ENCODE data around the gene SOHLH2. TPM values are rescaled to one million over a fixed set of nuclear protein-coding genes. Genes with fewer than 3 reads are reported as not detected.

SOHLH2 gene
- total RNA-seq, 1 experiment from 2014 or later = not detected

- Mint-ChIP-seq H3K27ac (ENCODE audit: unreplicated experiment) (no peak overlapping the region), H3K4me3 (ENCODE audit: low read depth, unreplicated experiment) (no peak overlapping the region), H3K9me3 (ENCODE audit: low read depth, unreplicated experiment) (no peaks in the 10 kb centered on the region), H3K36me3 (ENCODE audit: insufficient read depth, unreplicated experiment) (no peaks in the 10 kb centered on the region), H3K4me1 (ENCODE audit: low read depth, unreplicated experiment) (no peaks in the 10 kb centered on the region), H3K27me3 (ENCODE audit: unreplicated experiment) (peaks cover 62% of the 10 kb centered on the region)
- no peak for TF ChIP-seq CTCF (IDR thresholded peaks at IDR 0.05; ENCODE audit: unreplicated experiment)
- no peak for DNase-seq
- CTCF ChIA-PET = no interaction called here
- no TSS peak for BruUV-seq (replicated peaks)
- intact Hi-C loops (cut with micrococcal nuclease; ENCODE audit: unreplicated experiment) = no loop called here
Observed at GRCh38 chr13:36190771-36191170, 23.6 kb downstream of the SOHLH2 start.

- Mint-ChIP-seq H3K4me1 (ENCODE audit: low read depth, unreplicated experiment) (no peaks in the 10 kb centered on the region), H3K27ac (ENCODE audit: unreplicated experiment) (no peak overlapping the region), H3K9me3 (ENCODE audit: low read depth, unreplicated experiment) (no peaks in the 10 kb centered on the region), H3K36me3 (ENCODE audit: insufficient read depth, unreplicated experiment) (no peaks in the 10 kb centered on the region), H3K27me3 (ENCODE audit: unreplicated experiment) (peaks cover 53% of the 10 kb centered on the region), H3K4me3 (ENCODE audit: low read depth, unreplicated experiment) (no peak overlapping the region)
- CTCF ChIA-PET = no interaction called here
- no TSS peak for BruUV-seq (replicated peaks)
- no peak for TF ChIP-seq CTCF (IDR thresholded peaks at IDR 0.05; ENCODE audit: unreplicated experiment)
- DNase-seq = no peak
- intact Hi-C loops (cut with micrococcal nuclease; ENCODE audit: unreplicated experiment) = no loop called here
Observed at GRCh38 chr13:36188441-36188840, 25.9 kb downstream of the SOHLH2 start.

- no peak for TF ChIP-seq CTCF (IDR thresholded peaks at IDR 0.05; ENCODE audit: unreplicated experiment)
- no peak overlapping the region for H3K27ac Mint-ChIP-seq (ENCODE audit: unreplicated experiment)
- H3K27me3 Mint-ChIP-seq (ENCODE audit: unreplicated experiment) = peaks cover 52% of the 10 kb centered on the region
- intact Hi-C loops (cut with micrococcal nuclease; ENCODE audit: unreplicated experiment) = no loop called here
- H3K4me3 Mint-ChIP-seq (ENCODE audit: low read depth, unreplicated experiment) = no peak overlapping the region
- H3K4me1 Mint-ChIP-seq (ENCODE audit: low read depth, unreplicated experiment) = no peaks in the 10 kb centered on the region
- CTCF ChIA-PET = interaction anchor here (0.6 kb wide), 1 partner anchor 280 kb away, joined by 3 read pairs; no protein-coding TSS in a partner anchor
- no peaks in the 10 kb centered on the region for H3K36me3 Mint-ChIP-seq (ENCODE audit: insufficient read depth, unreplicated experiment)
- DNase-seq = no peak
- no peaks in the 10 kb centered on the region for H3K9me3 Mint-ChIP-seq (ENCODE audit: low read depth, unreplicated experiment)
- no TSS peak for BruUV-seq (replicated peaks)
Observed at GRCh38 chr13:36183901-36184300, 30.5 kb downstream of the SOHLH2 start.

GRCh38 chr13:36175621-36176020, 38.7 kb downstream of the SOHLH2 start:
- H3K36me3 Mint-ChIP-seq (ENCODE audit: insufficient read depth, unreplicated experiment) = no peaks in the 10 kb centered on the region
- no TSS peak for BruUV-seq (replicated peaks)
- no peaks in the 10 kb centered on the region for H3K9me3 Mint-ChIP-seq (ENCODE audit: low read depth, unreplicated experiment)
- CTCF ChIA-PET = interaction anchor here (1.1 kb wide), 1 partner anchor 10 kb away, joined by 5 read pairs; no protein-coding TSS in a partner anchor
- peaks cover 52% of the 10 kb centered on the region for H3K27me3 Mint-ChIP-seq (ENCODE audit: unreplicated experiment)
- no peak overlapping the region for H3K27ac Mint-ChIP-seq (ENCODE audit: unreplicated experiment)
- intact Hi-C loops (cut with micrococcal nuclease; ENCODE audit: unreplicated experiment) = no loop called here
- DNase-seq = no peak
- H3K4me1 Mint-ChIP-seq (ENCODE audit: low read depth, unreplicated experiment) = no peaks in the 10 kb centered on the region
- H3K4me3 Mint-ChIP-seq (ENCODE audit: low read depth, unreplicated experiment) = no peak overlapping the region
- no peak for TF ChIP-seq CTCF (IDR thresholded peaks at IDR 0.05; ENCODE audit: unreplicated experiment)

Data from Calu3 (cell line).